GM19372 (cell line): ENCODE results near the gene RPL36A.

ENCODE experiments used
- ATAC-seq: cut with Tn5 transposase; IDR thresholded peaks from one replicate; pipeline ENCODE4 v1.9.1; 2021; ENCODE audit warnings: mild to moderate bottlenecking, low read depth, moderate library complexity; ENCODE audit not compliant: unreplicated experiment

Gene RPL36A

DNA sequence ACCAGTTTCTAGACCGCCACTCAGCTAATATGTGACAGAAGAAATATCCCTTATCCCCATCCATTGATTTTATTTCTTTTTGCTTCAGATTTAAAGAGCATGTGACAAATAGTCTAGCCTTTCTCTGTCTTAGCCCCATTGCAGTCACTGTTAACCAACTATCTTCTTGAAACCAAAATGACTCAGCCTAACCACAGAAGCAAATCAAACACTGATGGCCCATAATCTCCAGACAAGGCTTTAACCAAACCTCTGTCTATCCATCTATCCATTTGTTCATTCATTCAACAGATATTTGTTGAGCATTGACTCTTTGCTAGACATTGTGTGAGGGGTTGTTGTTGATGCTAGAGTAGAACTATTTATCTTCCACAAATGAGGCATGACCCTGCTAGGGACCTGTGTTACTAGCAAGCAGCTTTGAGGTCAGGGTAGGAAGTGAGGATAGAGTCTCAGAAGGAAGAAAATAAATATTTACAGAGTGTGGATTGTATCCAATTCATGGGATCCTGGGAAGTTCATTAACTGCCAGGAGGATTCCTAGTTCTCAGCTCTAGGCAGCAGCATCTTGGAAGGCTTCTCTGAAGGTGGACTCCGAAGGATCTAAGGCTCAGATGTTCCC is 39.8 kb downstream of the RPL36A start:
- peak; percentile 82 for ATAC-seq

DNA sequence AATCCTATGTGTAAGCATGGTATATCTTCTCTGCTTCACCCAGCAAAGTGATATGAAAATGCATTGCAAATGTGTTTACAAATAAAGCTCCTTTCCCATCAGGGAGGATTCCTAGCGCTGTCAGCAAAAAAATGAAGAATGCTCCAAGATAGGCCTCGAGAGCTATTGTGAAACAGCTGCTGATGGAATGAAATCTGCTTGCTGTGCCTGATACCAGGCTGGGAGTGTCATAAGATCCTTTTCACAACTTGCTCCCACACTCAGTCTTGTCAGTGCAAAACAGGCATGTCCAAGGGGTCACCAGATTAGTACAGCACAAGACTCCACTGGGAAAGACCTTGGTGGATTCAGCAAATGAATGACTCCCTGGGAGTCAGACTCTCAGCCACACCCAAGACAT is 51.3 kb downstream of the RPL36A start:
- no peak for ATAC-seq
